Measurements from ENCODE around the gene BTBD6.

Gene BTBD6

DNA sequence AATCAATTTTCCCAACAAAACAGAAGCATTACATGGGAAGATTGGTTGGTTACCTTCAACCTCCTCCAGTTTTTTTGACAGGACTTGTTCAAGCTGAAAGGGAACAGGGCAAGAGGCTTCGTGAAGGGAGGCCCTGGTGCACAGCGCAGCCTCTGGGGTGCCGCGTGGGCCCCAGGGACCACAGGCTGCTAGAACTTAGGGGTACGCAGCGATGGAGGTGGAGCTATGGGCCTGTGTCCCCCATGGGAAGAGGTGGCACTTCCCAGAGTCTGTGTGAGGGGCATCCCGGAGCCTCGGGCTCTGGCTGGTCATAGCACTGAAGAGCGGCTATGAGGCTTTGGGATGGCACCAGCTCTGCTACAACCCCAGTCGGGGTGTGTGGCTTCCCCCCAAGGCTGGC lies 22.1 kb upstream of the BTBD6 start:
- FAIRE-seq (no peak), DNase-seq (ENCODE audit: insufficient read length, low spot score) (no peak)
- TF ChIP-seq PAX5 (IDR thresholded peaks at IDR 0.05; ENCODE audit: insufficient read depth, low read length, severe bottlenecking) (no peak), POU2F2 (IDR thresholded peaks at IDR 0.05; ENCODE audit: low read depth, low read length) (no peak), TAF1 (IDR thresholded peaks at IDR 0.05; ENCODE audit: low read depth, low read length) (no peak), POLR2AphosphoS5 (IDR thresholded peaks at IDR 0.05; ENCODE audit: low read depth, low read length) (no peak)

DNA sequence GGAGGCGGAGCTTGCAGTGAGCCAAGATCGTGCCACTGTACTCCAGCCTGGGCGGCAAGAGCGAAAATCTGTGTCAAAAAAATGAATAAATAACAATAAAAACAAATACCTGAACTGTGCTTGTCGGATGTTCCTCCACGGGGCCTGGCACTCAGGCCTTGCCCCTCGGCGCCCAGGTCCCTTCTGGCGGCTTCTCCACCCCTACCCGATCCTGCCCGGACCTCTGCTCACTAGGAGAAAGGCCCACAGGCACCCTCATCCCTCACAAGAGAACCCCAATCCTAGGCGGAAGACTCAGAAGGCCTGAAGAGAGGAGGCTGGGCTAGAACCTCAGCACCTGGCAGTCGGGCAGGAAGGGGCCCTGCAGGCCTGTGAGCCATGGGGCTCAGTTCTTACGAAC lies 21.0 kb upstream of the BTBD6 start:
- TF ChIP-seq TAF1 (IDR thresholded peaks at IDR 0.05; ENCODE audit: low read depth, low read length) (no peak), SPI1 (IDR thresholded peaks at IDR 0.05; ENCODE audit: low read depth, low read length) (no peak), POLR2AphosphoS5 (IDR thresholded peaks at IDR 0.05; ENCODE audit: low read depth, low read length) (no peak), POU2F2 (IDR thresholded peaks at IDR 0.05; ENCODE audit: low read depth, low read length) (no peak), POLR2A (IDR thresholded peaks at IDR 0.05; ENCODE audit: low read depth, low read length) (no peak), PAX5 (IDR thresholded peaks at IDR 0.05; ENCODE audit: insufficient read depth, low read length, severe bottlenecking) (no peak)
- FAIRE-seq (no peak), DNase-seq (ENCODE audit: insufficient read length, low spot score) (no peak)

DNA sequence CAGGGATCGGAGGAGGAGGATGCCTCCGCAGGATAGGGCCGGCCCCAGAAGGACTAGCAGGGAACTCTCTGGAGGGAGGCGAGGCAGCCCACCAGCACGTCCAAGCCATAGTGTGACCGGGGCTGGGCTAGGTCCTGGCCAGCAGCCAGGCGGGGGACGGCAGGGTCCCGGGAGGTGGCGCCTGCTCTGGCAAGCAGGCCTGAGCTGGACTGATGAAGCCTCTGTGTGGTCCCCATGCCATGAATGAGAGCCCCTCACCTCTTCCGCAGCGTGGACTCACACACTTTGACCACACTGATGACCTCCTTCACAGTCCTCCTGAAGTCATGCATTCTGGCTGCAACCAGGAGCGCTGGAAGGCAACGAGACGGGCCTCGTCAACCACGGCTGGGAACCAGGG lies 19.8 kb upstream of the BTBD6 start:
- DNase-seq (ENCODE audit: insufficient read length, low spot score) (no peak), FAIRE-seq (no peak)
- TF ChIP-seq SPI1 (IDR thresholded peaks at IDR 0.05; ENCODE audit: low read depth, low read length) (no peak), POLR2AphosphoS5 (IDR thresholded peaks at IDR 0.05; ENCODE audit: low read depth, low read length) (no peak), PAX5 (IDR thresholded peaks at IDR 0.05; ENCODE audit: insufficient read depth, low read length, severe bottlenecking) (no peak), TAF1 (IDR thresholded peaks at IDR 0.05; ENCODE audit: low read depth, low read length) (no peak), POU2F2 (IDR thresholded peaks at IDR 0.05; ENCODE audit: low read depth, low read length) (no peak), POLR2A (IDR thresholded peaks at IDR 0.05; ENCODE audit: low read depth, low read length) (no peak)

DNA sequence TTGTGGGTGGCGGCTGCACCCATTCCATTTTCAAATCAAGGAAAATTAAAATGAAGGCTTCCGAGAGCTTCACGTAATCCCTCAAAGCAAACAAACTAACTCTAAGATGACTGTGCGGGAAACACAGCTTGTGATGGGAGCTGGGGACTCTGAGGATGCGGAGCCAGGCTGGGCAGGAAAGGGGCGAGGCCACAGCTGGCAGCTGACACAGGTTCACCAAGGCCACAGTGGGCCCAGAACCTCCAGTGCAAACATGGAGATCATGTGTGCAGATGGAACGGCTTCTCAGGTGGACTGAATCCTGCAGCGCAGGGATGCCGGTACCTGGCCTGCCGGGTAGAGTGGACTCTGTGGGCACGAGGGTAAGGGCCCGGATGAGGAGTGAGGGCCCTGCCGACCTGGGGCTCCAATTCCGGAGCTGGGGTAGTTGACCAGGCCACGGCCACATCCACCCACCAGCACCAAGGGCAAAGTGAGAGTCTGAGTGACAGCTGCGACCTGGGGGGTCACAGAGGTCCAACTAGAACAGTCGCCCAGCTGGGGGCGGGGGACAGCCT lies 19.2 kb upstream of the BTBD6 start:
- FAIRE-seq (no peak), DNase-seq (ENCODE audit: insufficient read length, low spot score) (no peak)
- TF ChIP-seq POLR2AphosphoS5 (IDR thresholded peaks at IDR 0.05; ENCODE audit: low read depth, low read length): no peak
- TF ChIP-seq SPI1 (IDR thresholded peaks at IDR 0.05; ENCODE audit: low read depth, low read length): no peak
- no peak for TF ChIP-seq POU2F2 (IDR thresholded peaks at IDR 0.05; ENCODE audit: low read depth, low read length)
- TF ChIP-seq TAF1 (IDR thresholded peaks at IDR 0.05; ENCODE audit: low read depth, low read length): no peak
- TF ChIP-seq POLR2A (IDR thresholded peaks at IDR 0.05; ENCODE audit: low read depth, low read length): no peak
- TF ChIP-seq PAX5 (IDR thresholded peaks at IDR 0.05; ENCODE audit: insufficient read depth, low read length, severe bottlenecking): no peak

DNA sequence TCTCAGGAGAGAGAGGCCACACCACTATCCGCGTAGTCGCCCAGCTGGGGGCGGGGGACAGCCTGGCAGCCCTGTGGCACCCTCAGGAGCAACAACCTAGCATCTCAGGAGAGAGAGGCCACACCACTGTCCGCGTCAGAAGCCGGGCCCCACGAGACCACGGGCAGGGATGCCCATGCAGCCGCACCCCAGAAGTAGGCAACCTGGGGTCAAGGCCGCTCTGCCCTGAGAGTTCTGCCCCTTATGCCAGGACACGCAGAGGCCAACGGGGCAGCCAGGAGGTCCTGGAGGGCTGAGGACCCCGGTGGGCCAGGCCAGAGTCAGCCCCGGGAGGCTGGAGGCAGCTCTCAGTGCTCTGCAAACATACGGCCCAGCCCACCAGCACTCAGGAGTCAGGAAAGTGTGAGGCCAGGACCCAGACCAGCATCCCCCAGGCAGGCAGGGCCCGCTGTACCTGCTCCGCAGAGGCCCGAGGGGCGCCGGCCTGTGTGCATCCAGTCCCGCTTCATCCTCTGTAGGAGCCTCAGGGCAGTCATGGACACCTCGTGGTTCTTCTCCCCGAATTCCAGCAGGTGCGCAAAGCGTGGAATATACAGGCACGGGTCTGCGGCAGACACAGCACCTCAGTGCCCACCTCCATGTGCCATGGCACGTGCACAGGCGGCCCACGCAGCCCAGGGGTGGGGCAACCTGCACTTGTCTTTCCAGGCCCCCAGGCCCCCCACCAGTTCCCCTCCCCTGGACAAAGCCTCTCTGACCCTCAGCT lies 7.3 kb upstream of the BTBD6 start:
- TF ChIP-seq POU2F2 (IDR thresholded peaks at IDR 0.05; ENCODE audit: low read depth, low read length) (no peak), TAF1 (IDR thresholded peaks at IDR 0.05; ENCODE audit: low read depth, low read length) (no peak), PAX5 (IDR thresholded peaks at IDR 0.05; ENCODE audit: insufficient read depth, low read length, severe bottlenecking) (no peak), POLR2AphosphoS5 (IDR thresholded peaks at IDR 0.05; ENCODE audit: low read depth, low read length) (no peak), POLR2A (IDR thresholded peaks at IDR 0.05; ENCODE audit: low read depth, low read length) (no peak)
- DNase-seq (ENCODE audit: insufficient read length, low spot score) (no peak), FAIRE-seq (no peak)

DNA sequence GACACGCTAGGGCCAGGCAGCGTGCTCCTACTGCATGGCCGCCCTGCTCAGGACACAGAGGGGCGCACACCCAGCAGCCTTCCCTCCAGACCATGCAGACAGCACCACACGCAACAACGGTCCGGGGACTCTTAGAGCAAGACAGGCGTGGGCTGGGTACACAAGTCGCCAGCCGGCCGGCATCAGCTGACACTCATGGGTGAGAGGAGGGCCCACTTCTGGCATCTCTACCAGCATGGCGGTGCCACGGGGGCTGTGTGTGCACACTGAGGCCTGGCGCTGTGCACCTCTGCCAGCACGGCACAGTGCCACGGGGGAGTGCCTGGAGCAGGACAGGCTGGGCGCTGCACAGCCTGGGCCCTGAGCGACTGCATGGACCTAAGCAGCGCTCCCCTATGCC lies 6.7 kb upstream of the BTBD6 start:
- no peak for FAIRE-seq
- TF ChIP-seq POU2F2 (IDR thresholded peaks at IDR 0.05; ENCODE audit: low read depth, low read length) (no peak), SPI1 (IDR thresholded peaks at IDR 0.05; ENCODE audit: low read depth, low read length) (no peak)

DNA sequence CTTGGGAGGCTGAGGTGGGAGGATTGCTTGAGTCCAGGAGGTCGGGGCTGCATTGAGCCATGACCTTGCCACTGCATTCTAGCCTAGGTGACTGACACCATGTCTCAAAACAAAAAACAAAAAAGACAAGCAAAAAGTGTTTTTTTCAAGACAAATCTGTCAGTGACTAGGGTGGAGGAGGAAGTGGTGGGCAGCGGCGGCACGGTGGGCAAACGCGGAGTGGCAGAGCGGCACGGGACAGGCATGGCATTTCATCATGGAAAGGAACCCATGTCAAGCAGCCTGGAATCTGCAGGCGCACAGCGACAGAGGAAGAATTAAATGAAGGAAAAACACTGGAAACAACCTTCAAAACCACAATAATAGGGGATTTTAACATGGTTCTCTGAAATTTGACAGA lies 4.0 kb upstream of the BTBD6 start:
- no peak for FAIRE-seq
- TF ChIP-seq POLR2A (IDR thresholded peaks at IDR 0.05; ENCODE audit: low read depth, low read length) (no peak), POLR2AphosphoS5 (IDR thresholded peaks at IDR 0.05; ENCODE audit: low read depth, low read length) (no peak), SPI1 (IDR thresholded peaks at IDR 0.05; ENCODE audit: low read depth, low read length) (no peak), TAF1 (IDR thresholded peaks at IDR 0.05; ENCODE audit: low read depth, low read length) (no peak), POU2F2 (IDR thresholded peaks at IDR 0.05; ENCODE audit: low read depth, low read length) (no peak), PAX5 (IDR thresholded peaks at IDR 0.05; ENCODE audit: insufficient read depth, low read length, severe bottlenecking) (no peak)
- no peak for DNase-seq (ENCODE audit: insufficient read length, low spot score)

More for the DNA sequence above, 6.7 kb upstream of the BTBD6 start:
- no peak for DNase-seq (ENCODE audit: insufficient read length, low spot score)

DNA sequence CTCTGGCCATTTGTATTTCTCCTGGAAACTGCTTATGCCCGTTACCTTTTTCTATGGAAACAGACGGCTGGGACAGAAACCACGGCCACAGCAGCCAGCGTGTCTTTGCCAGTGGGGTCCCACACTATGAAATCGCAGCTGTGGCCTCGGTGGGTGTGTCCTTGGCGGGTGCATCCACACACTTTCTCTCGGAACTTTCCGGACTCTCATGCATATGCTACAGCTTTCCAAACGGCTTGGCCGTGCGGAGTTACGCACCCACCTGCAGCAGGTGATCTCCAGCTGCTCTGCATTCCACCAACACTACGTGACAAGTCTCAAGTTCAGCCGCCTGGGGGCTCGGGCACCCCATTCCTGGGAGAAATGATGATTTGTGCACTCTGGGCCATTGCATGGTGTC lies 1.3 kb upstream of the BTBD6 start:
- TF ChIP-seq PAX5 (IDR thresholded peaks at IDR 0.05; ENCODE audit: insufficient read depth, low read length, severe bottlenecking) (no peak), SPI1 (IDR thresholded peaks at IDR 0.05; ENCODE audit: low read depth, low read length) (no peak), POLR2AphosphoS5 (IDR thresholded peaks at IDR 0.05; ENCODE audit: low read depth, low read length) (no peak), TAF1 (IDR thresholded peaks at IDR 0.05; ENCODE audit: low read depth, low read length) (no peak), POLR2A (IDR thresholded peaks at IDR 0.05; ENCODE audit: low read depth, low read length) (no peak), POU2F2 (IDR thresholded peaks at IDR 0.05; ENCODE audit: low read depth, low read length) (no peak)
- FAIRE-seq (no peak), DNase-seq (ENCODE audit: insufficient read length, low spot score) (no peak)

DNA sequence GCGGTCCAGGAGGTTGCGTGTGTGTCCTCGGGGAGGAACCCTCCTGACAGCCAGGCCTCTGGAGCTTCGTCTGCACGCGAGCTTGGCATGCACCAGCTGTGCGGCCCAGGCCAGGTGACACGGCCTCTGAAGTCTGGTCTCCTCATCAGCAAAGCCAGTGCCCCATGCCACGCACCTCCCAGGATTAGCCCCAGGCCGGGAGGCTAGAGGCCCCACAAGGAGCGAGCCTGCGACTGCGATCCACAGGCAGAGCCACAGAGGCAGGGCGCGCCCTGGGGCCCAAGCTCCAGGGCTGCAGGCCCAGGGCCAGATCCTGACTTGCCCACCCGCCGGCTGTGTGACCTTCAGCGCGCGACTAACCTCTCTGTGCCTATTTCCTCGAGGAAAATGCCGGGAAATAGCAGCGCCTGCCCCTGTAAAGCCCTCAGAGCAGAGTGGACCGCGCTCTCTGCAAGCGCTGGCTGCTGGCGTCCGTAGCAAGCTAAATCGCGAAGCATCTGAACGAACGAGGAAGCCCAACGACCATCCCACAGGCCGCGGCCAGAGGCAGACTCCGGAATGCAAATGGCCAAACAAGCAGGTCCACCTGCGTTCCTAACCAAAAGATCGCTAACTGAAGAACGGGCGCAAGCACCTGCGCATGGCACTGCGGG lies 492 bp upstream of the BTBD6 start:
- DNase-seq (ENCODE audit: insufficient read length, low spot score) (no peak), FAIRE-seq (no peak)
- no peak for TF ChIP-seq TAF1 (IDR thresholded peaks at IDR 0.05; ENCODE audit: low read depth, low read length)
- no peak for TF ChIP-seq POLR2AphosphoS5 (IDR thresholded peaks at IDR 0.05; ENCODE audit: low read depth, low read length)
- TF ChIP-seq SPI1 (IDR thresholded peaks at IDR 0.05; ENCODE audit: low read depth, low read length): no peak
- TF ChIP-seq PAX5 (IDR thresholded peaks at IDR 0.05; ENCODE audit: insufficient read depth, low read length, severe bottlenecking): no peak
- no peak for TF ChIP-seq POLR2A (IDR thresholded peaks at IDR 0.05; ENCODE audit: low read depth, low read length)
- TF ChIP-seq POU2F2 (IDR thresholded peaks at IDR 0.05; ENCODE audit: low read depth, low read length): no peak

Data from GM12891 (cell line).